CD14-positive monocyte (primary cell): ENCODE measurements around the gene NAT10. TPM values are rescaled to one million over a fixed set of nuclear protein-coding genes. Genes with fewer than 3 reads are reported as not detected.

Experiments used
- DNase-seq, 3 donors: peaks; one replicate each; pipeline ENCODE4 v3.0.0-alpha.2; 2011 to 2022
- H2AFZ ChIP-seq: 2 replicates; pipeline ENCODE4 v1.6.0; 2012; ENCODE audit warnings: mild to moderate bottlenecking, low read depth, low read length, inconsistent platforms; ENCODE audit not compliant: insufficient read depth, poor library complexity, severe bottlenecking
- H3K27ac ChIP-seq, 2 donors: 1 replicate in 1 of 2; 2 replicates in 1 of 2; pipeline ENCODE4 v1.5.1; 2012 to 2013; ENCODE audit warnings: low read length in 2 of 2, control low read depth in 1 of 2, inconsistent platforms in 1 of 2, low read depth in 1 of 2, mild to moderate bottlenecking in 1 of 2
- H3K27me3 ChIP-seq, 2 donors: one replicate each; pipeline versions ENCODE4 v1.6.0 to v1.6.1; 2011 to 2013; ENCODE audit warnings: low read length in 2 of 2; ENCODE audit not compliant: control insufficient read depth in 2 of 2, insufficient read depth in 2 of 2
- H3K36me3 ChIP-seq, 2 donors: replicated peaks in 1 of 2; 1 replicate in 1 of 2; 2 replicates in 1 of 2; pipeline versions ENCODE4 v1.5.1 to v1.6.1; 2012 to 2013; ENCODE audit warnings: low read length in 2 of 2, control low read depth in 1 of 2, inconsistent platforms in 1 of 2, mild to moderate bottlenecking in 1 of 2; ENCODE audit not compliant: insufficient read depth in 2 of 2, control insufficient read depth in 1 of 2
- H3K4me1 ChIP-seq, 2 donors: 1 replicate in 1 of 2; 2 replicates in 1 of 2; pipeline versions ENCODE4 v1.5.1 to v1.6.1; 2012 to 2013; ENCODE audit warnings: low read length in 2 of 2, control low read depth in 1 of 2, inconsistent platforms in 1 of 2, mild to moderate bottlenecking in 1 of 2, moderate library complexity in 1 of 2; ENCODE audit not compliant: insufficient read depth in 2 of 2, control insufficient read depth in 1 of 2
- H3K4me2 ChIP-seq: replicated peaks from 2 replicates; pipeline ENCODE3; 2012; ENCODE audit warnings: low read length, moderate library complexity, mild to moderate bottlenecking; ENCODE audit not compliant: poor library complexity, severe bottlenecking; ENCODE audit errors: extremely low read depth
- H3K4me3 ChIP-seq, 3 experiments: fragments of 200-600 bp in 1 of 3; sonication (generic) in 1 of 3; replicated peaks in 1 of 3; 1 replicate in 2 of 3; 2 replicates in 1 of 3; pipeline ENCODE4 v1.5.1; 2011 to 2013; ENCODE audit warnings: low read length in 3 of 3, mild to moderate bottlenecking in 3 of 3, control low read depth in 2 of 3, low read depth in 2 of 3, inconsistent platforms in 1 of 3, moderate library complexity in 1 of 3
- H3K79me2 ChIP-seq: 2 replicates; pipeline ENCODE4 v1.6.0; 2012; ENCODE audit warnings: mild to moderate bottlenecking, control low read depth, inconsistent platforms, low read length, moderate library complexity; ENCODE audit not compliant: insufficient read depth
- H3K9ac ChIP-seq: 2 replicates; pipeline ENCODE4 v1.6.0; 2017; ENCODE audit warnings: low read length, mild to moderate bottlenecking; ENCODE audit not compliant: insufficient read depth, poor library complexity, severe bottlenecking
- H3K9me3 ChIP-seq, 2 donors: replicated peaks in 1 of 2; 1 replicate in 1 of 2; 2 replicates in 1 of 2; pipeline versions ENCODE4 v1.5.1 to v1.6.1; 2012 to 2013; ENCODE audit warnings: low read length in 2 of 2, control low read depth in 1 of 2; ENCODE audit not compliant: control insufficient read depth in 1 of 2, insufficient read depth in 1 of 2
- H4K20me1 ChIP-seq: 2 replicates; pipeline ENCODE4 v1.6.0; 2012; ENCODE audit warnings: mild to moderate bottlenecking, low read length, control low read depth, moderate library complexity; ENCODE audit not compliant: insufficient read depth
- H3K27ac Mint-ChIP-seq, 7 donors: one replicate each; pipeline ENCODE4 v1.8.0; 2020; ENCODE audit warnings: mild to moderate bottlenecking in 7 of 7, mixed read lengths in 7 of 7, moderate library complexity in 6 of 7, inconsistent platforms in 2 of 7
- H3K27me3 Mint-ChIP-seq, 3 donors: one replicate each; pipeline ENCODE4 v1.8.0; 2021 to 2022; ENCODE audit warnings: low read depth in 3 of 3, mild to moderate bottlenecking in 3 of 3, mixed read lengths in 3 of 3, moderate library complexity in 3 of 3, inconsistent platforms in 1 of 3
- H3K36me3 Mint-ChIP-seq, 2 donors: one replicate each; pipeline ENCODE4 v1.8.0; 2020; ENCODE audit warnings: mixed read lengths in 2 of 2, inconsistent platforms in 1 of 2, mild to moderate bottlenecking in 1 of 2
- H3K4me1 Mint-ChIP-seq: one replicate; pipeline ENCODE4 v1.8.0; 2020; ENCODE audit warnings: mild to moderate bottlenecking, mixed read lengths
- H3K4me3 Mint-ChIP-seq, 2 donors: one replicate each; pipeline ENCODE4 v1.8.0; 2020; ENCODE audit warnings: mild to moderate bottlenecking in 2 of 2, mixed read lengths in 2 of 2, moderate library complexity in 1 of 2
- H3K9me3 Mint-ChIP-seq, 7 donors: one replicate each; pipeline ENCODE4 v1.8.0; 2020 to 2022; ENCODE audit warnings: mixed read lengths in 7 of 7, mild to moderate bottlenecking in 6 of 7, moderate library complexity in 6 of 7, inconsistent platforms in 2 of 7
- whole genome bisulfite sequencing: methylation state at CpG from one replicate; pipeline ENCODE4 v1.1.5; 2013; ENCODE audit warnings: missing lambda C conversion rate; ENCODE audit not compliant: insufficient coverage; 5-methylcytosine and 5-hydroxymethylcytosine counted together
- intact Hi-C, 2 donors: fragments of 100-400 bp; cut with micrococcal nuclease; formaldehyde crosslinking; loops; one replicate each; pipeline versions ENCODE4 v1.15.0 to v1.15.1; 2023
- polyA plus RNA-seq, 3 donors: library from polyadenylated mRNA; depleted of rRNA in 1 of 3; unstranded in 2 of 3; stranded (reverse) in 1 of 3; fragments of 300-500 nt in 2 of 3; fragments of >200 nt in 1 of 3; fragmentation: Illumina TruSeq in 2 of 3; gene quantifications; 1 replicate in 2 of 3; 2 replicates in 1 of 3; pipeline ENCODE4 v1.2.3, GENCODE V29; 2012 to 2021
- TF ChIP-seq, protein P1 (sequence below): fragments of 200-600 bp; IDR thresholded peaks from one replicate; pipeline ENCODE4 v1.8.0; 2022; ENCODE audit warnings: antibody characterized with exemption, mild to moderate bottlenecking

Gene NAT10
- polyA plus RNA-seq, 3 donors = 10.1 to 13.3 (median 13.1) TPM

- 18% methylated on average over 31 of the region's 33 CpGs for WGBS
- intact Hi-C loops = loop anchor here (1.0 to 10.0 kb wide), 5 partner anchors 184 to 320 kb away; partner anchors contain the start of gene ABTB2 (in 1 of the 2)
- Histone ChIP-seq H2AFZ (peak overlapping the region; percentile 63), H3K4me1 (peaks cover 9 to 11% of the 10 kb centered on the region in 2 donors), H3K27ac (no peak overlapping the region), H3K36me3 (no peaks in the 10 kb centered on the region), H3K9ac (no peak overlapping the region), H3K4me2 (peak overlapping the region; percentile 70), H4K20me1 (no peaks in the 10 kb centered on the region), H3K9me3 (no peaks in the 10 kb centered on the region), H3K4me3 (peak overlapping the region in 1 of 3 experiments; percentile 51), H3K27me3 (no peaks in the 10 kb centered on the region), H3K79me2 (no peaks in the 10 kb centered on the region)
- DNase-seq = peak; percentile 57 to 75 (median 69)
- H3K9me3 Mint-ChIP-seq = no peaks in the 10 kb centered on the region
- peak overlapping the region; percentile 74 to 91 for H3K4me3 Mint-ChIP-seq
- TF ChIP-seq, protein P1, sequence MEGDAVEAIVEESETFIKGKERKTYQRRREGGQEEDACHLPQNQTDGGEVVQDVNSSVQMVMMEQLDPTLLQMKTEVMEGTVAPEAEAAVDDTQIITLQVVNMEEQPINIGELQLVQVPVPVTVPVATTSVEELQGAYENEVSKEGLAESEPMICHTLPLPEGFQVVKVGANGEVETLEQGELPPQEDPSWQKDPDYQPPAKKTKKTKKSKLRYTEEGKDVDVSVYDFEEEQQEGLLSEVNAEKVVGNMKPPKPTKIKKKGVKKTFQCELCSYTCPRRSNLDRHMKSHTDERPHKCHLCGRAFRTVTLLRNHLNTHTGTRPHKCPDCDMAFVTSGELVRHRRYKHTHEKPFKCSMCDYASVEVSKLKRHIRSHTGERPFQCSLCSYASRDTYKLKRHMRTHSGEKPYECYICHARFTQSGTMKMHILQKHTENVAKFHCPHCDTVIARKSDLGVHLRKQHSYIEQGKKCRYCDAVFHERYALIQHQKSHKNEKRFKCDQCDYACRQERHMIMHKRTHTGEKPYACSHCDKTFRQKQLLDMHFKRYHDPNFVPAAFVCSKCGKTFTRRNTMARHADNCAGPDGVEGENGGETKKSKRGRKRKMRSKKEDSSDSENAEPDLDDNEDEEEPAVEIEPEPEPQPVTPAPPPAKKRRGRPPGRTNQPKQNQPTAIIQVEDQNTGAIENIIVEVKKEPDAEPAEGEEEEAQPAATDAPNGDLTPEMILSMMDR = peak; percentile 92
- H3K27me3 Mint-ChIP-seq = peaks cover 0 to 7% (median 0%) of the 10 kb centered on the region in 3 donors
- no peaks in the 10 kb centered on the region for H3K36me3 Mint-ChIP-seq
- H3K4me1 Mint-ChIP-seq = peaks cover 11% of the 10 kb centered on the region
- H3K27ac Mint-ChIP-seq = peak overlapping the region in 1 of 7 donors; percentile 41
Measured at GRCh38 chr11:34174412-34175041, 69.1 kb downstream of the NAT10 start.

GRCh38 chr11:34175284-34176019 is 70.0 kb downstream of the NAT10 start:
- Mint-ChIP-seq H3K4me3 (no peak overlapping the region), H3K9me3 (no peaks in the 10 kb centered on the region), H3K27ac (peak overlapping the region in 1 of 7 donors; percentile 41), H3K27me3 (peaks cover 0 to 7% (median 0%) of the 10 kb centered on the region in 3 donors), H3K4me1 (peaks cover 13% of the 10 kb centered on the region), H3K36me3 (no peaks in the 10 kb centered on the region)
- no peaks in the 10 kb centered on the region for H3K79me2 ChIP-seq
- H3K9me3 ChIP-seq = no peaks in the 10 kb centered on the region
- H3K9ac ChIP-seq = no peak overlapping the region
- no peaks in the 10 kb centered on the region for H3K36me3 ChIP-seq
- H3K27ac ChIP-seq = no peak overlapping the region
- no peaks in the 10 kb centered on the region for H3K27me3 ChIP-seq
- no peaks in the 10 kb centered on the region for H4K20me1 ChIP-seq
- 90% methylated on average over 3 of the region's 7 CpGs for WGBS
- intact Hi-C loops = loop anchor here (2.0 to 10.0 kb wide), 3 partner anchors 183 to 319 kb away; partner anchors contain the start of gene ABTB2 (in 1 of the 2)
- TF ChIP-seq, protein P1 = no peak
- H2AFZ ChIP-seq = no peak overlapping the region
- no peak overlapping the region for H3K4me3 ChIP-seq
- no peak for DNase-seq
- peaks cover 13% of the 10 kb centered on the region in 2 donors for H3K4me1 ChIP-seq
- H3K4me2 ChIP-seq = no peak overlapping the region
